Stomach (tissue), 4 donors: ENCODE data around the gene BOLL.

Experiments
- POLR2A ChIP-seq, 4 donors: fragments of 450-650 bp; IDR thresholded peaks; one replicate each; pipeline ENCODE4 v1.6.1; 2016; ENCODE audit warnings: antibody characterized with exemption in 4 of 4, control low read depth in 2 of 4, mild to moderate bottlenecking in 1 of 4, moderate library complexity in 1 of 4
- POLR2AphosphoS5 ChIP-seq, 3 donors: sonication (generic); formaldehyde crosslinking; IDR thresholded peaks; one replicate each; pipeline ENCODE4 v1.6.1; 2016; ENCODE audit warnings: antibody characterized with exemption in 3 of 3
- TF ChIP-seq, protein P1 (sequence below), 7 experiments: fragments of 450-650 bp in 4 of 7; fragments of 200-600 bp in 3 of 7; sonication (generic) in 3 of 7; IDR thresholded peaks; one replicate each; pipeline ENCODE4 v1.5.1; 2016 to 2019; ENCODE audit warnings: antibody characterized with exemption in 7 of 7, control low read depth in 2 of 7, mild to moderate bottlenecking in 1 of 7

GRCh38 chr2:197805715-197806633 lies 20.9 kb upstream of the BOLL start:
- TF ChIP-seq, protein P1, sequence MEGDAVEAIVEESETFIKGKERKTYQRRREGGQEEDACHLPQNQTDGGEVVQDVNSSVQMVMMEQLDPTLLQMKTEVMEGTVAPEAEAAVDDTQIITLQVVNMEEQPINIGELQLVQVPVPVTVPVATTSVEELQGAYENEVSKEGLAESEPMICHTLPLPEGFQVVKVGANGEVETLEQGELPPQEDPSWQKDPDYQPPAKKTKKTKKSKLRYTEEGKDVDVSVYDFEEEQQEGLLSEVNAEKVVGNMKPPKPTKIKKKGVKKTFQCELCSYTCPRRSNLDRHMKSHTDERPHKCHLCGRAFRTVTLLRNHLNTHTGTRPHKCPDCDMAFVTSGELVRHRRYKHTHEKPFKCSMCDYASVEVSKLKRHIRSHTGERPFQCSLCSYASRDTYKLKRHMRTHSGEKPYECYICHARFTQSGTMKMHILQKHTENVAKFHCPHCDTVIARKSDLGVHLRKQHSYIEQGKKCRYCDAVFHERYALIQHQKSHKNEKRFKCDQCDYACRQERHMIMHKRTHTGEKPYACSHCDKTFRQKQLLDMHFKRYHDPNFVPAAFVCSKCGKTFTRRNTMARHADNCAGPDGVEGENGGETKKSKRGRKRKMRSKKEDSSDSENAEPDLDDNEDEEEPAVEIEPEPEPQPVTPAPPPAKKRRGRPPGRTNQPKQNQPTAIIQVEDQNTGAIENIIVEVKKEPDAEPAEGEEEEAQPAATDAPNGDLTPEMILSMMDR (IDR thresholded peaks at IDR 0.05) = no peak
- TF ChIP-seq POLR2A (IDR thresholded peaks at IDR 0.05) (no peak), POLR2AphosphoS5 (IDR thresholded peaks at IDR 0.05) (no peak)
